Measurements from ENCODE around the gene MADCAM1. TPM values are rescaled to one million over a fixed set of nuclear protein-coding genes. Genes with fewer than 3 reads are reported as not detected.

The MADCAM1 gene
- total and polyA plus RNA-seq, 7 donors: 0.08 to 1.8 (median 0.33) TPM

DNA sequence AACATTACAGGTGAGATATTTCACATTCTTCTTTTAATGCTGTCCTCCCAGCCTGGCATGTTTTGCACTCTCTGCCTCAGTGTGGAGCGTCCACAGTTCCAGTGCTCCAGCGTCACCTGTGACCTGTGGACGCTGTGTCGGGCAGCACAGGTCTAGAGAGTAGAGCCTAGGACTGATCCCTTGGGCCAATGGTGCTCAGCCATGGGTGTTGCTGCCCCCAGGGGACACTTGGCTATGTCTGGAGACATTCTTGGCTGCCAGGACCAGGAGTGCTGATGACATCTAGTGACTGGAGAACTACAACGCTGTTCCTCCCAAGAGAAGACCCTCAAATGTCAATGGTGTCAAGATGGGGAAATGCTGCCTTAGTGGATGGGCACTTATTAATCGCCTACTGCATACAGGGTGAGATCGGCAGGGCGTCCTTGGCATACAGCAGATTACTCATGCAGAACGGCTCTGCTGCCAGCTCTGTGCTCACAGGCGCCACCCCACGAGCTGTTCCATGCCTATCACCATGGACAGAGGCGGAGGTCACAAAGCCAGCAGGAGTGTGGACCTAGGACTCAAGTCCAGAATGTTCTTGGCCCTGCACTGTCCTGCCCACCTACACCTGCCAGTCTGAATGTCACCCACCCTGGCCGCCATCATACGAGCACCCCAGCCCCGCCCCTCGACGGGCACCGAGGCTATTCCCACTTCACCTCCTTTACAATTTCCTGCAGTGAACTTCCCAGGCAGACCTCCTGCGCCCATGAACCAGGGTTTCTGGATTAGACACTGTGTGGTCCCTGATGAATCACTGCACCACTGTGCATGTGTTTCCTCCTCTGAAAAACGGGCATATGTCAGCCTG is 13.9 kb upstream of the MADCAM1 start:
- Histone ChIP-seq H3K4me1 (no peaks in the 10 kb centered on the region), H3K4me3 (no peak overlapping the region), H3K9me3 (no peaks in the 10 kb centered on the region), H3K27ac (no peak overlapping the region), H3K36me3 (ENCODE audit: insufficient read depth in 1 of 2, low read depth in 1 of 2) (no peaks in the 10 kb centered on the region), H3K27me3 (ENCODE audit: insufficient read depth in 3 of 3, low read length in 2 of 3) (peaks cover 0 to 22% (median 2%) of the 10 kb centered on the region in 3 donors)
- TF ChIP-seq, protein P1, sequence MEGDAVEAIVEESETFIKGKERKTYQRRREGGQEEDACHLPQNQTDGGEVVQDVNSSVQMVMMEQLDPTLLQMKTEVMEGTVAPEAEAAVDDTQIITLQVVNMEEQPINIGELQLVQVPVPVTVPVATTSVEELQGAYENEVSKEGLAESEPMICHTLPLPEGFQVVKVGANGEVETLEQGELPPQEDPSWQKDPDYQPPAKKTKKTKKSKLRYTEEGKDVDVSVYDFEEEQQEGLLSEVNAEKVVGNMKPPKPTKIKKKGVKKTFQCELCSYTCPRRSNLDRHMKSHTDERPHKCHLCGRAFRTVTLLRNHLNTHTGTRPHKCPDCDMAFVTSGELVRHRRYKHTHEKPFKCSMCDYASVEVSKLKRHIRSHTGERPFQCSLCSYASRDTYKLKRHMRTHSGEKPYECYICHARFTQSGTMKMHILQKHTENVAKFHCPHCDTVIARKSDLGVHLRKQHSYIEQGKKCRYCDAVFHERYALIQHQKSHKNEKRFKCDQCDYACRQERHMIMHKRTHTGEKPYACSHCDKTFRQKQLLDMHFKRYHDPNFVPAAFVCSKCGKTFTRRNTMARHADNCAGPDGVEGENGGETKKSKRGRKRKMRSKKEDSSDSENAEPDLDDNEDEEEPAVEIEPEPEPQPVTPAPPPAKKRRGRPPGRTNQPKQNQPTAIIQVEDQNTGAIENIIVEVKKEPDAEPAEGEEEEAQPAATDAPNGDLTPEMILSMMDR (IDR thresholded peaks at IDR 0.05): no peak
- DNase-seq: peak in 1 of 2 donors; percentile 28
- no peak for ATAC-seq
- WGBS, 3 donors: 51 to 59% (median 54%) methylated on average over 19 to 20 of the region's 20 CpGs
- intact Hi-C loops (cut with DNase I): loop anchor here in 1 of 2 donors (10.0 kb wide), 1 partner anchor 98 kb away; no protein-coding TSS in a partner anchor

DNA sequence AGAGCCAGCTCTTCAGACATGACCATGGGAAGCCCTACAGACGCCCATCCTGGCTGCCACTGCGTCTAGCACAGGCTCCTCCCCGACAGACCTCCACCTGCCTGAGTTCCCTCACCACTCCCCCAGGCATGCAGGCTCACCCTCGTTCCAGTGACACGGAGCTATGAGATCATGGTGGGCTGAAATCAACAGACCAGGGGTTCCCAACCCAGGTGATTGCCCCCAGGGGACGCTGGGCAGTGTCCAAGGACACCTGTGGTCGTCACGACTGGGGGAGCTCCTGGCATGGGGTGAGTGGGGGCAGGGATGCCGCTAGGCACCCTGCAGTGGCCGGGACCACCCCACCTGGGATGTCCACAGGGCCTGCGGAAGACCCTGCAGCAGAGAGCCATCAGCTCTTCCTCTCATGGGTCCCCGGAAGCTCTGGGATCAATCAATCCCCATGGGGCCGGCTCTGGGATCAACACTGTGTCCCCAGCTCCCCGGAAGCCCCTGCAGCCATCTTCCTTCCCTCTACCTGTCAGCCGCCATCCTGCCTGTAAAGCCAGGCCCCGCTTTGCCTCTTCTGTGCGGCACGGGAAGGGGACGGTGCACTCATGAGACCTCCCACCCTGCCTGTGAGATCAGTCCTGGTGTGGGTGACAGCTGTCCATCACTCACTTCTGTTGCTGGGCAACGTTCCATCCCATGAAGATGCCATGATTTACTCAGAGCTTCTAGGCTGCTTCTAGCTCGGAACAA is 12.8 kb upstream of the MADCAM1 start:
- H3K36me3 ChIP-seq (ENCODE audit: insufficient read depth in 1 of 2, low read depth in 1 of 2): no peaks in the 10 kb centered on the region
- intact Hi-C loops (cut with DNase I): loop anchor here in 1 of 2 donors (10.0 kb wide), 1 partner anchor 99 kb away; no protein-coding TSS in a partner anchor
- peaks cover 0 to 22% (median 2%) of the 10 kb centered on the region in 3 donors for H3K27me3 ChIP-seq (ENCODE audit: insufficient read depth in 3 of 3, low read length in 2 of 3)
- DNase-seq (peak in 1 of 2 donors; percentile 46), ATAC-seq (no peak)
- TF ChIP-seq, protein P1 (IDR thresholded peaks at IDR 0.05): no peak
- no peaks in the 10 kb centered on the region for H3K4me1 ChIP-seq
- 49 to 60% (median 53%) methylated on average over 18 to 21 of the region's 21 CpGs for WGBS, 3 donors
- no peak overlapping the region for H3K4me3 ChIP-seq
- H3K9me3 ChIP-seq: no peaks in the 10 kb centered on the region
- no peak overlapping the region for H3K27ac ChIP-seq

DNA sequence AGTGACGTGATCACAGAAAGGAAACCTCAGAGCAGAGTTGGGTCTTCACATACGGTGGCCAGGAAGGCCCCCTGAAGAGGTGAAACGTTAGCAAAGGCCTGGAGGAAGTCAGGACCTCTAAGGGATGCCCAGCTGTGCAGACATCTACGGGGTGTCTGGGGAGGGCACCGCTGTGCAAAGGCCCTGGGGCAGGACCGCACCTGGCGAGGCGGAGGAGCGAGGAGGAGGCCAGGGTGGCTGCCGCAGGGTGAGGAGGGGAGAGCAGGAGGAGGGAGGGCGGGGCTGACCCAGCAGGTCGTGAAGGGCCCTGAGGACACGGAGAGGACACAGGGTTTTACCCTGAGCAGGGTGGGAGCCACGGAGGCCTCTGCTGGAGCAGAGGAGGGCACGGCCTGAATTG is 11.8 kb upstream of the MADCAM1 start:
- TF ChIP-seq, protein P1 (IDR thresholded peaks at IDR 0.05): no peak
- Histone ChIP-seq H3K4me1 (no peaks in the 10 kb centered on the region), H3K9me3 (no peaks in the 10 kb centered on the region), H3K36me3 (ENCODE audit: insufficient read depth in 1 of 2, low read depth in 1 of 2) (no peaks in the 10 kb centered on the region), H3K27me3 (ENCODE audit: insufficient read depth in 3 of 3, low read length in 2 of 3) (peaks cover 0 to 22% (median 2%) of the 10 kb centered on the region in 3 donors), H3K27ac (no peak overlapping the region), H3K4me3 (no peak overlapping the region)
- intact Hi-C loops (cut with DNase I): loop anchor here in 1 of 2 donors (10.0 kb wide), 1 partner anchor 100 kb away; no protein-coding TSS in a partner anchor
- DNase-seq: peak in 1 of 2 donors; percentile 48
- WGBS, 3 donors: 63 to 66% (median 64%) methylated on average over 15 of the region's 15 CpGs
- ATAC-seq: no peak

DNA sequence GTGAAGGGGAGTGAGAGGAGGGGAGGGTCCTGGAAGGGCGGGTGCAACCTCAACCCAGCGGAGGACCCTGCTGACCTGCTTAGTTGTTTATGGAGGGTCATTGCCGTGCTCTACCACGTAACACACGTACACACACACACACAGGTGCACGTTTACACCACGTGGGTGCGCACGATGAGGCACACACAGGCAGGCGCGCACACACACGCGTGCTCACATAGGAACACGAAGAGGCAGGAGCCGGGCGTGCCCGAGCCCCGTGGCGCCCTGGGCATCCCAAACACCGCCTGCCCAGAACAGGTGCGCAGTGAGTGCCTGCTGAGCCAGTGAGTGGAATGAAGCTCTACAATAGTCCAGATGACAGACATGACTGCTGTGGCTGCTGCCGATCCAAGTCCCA is 11.2 kb upstream of the MADCAM1 start:
- Histone ChIP-seq H3K27ac (no peak overlapping the region), H3K4me1 (peaks cover 4% of the 10 kb centered on the region), H3K27me3 (ENCODE audit: insufficient read depth in 3 of 3, low read length in 2 of 3) (peaks cover 0 to 22% (median 2%) of the 10 kb centered on the region in 3 donors), H3K9me3 (no peaks in the 10 kb centered on the region), H3K36me3 (ENCODE audit: insufficient read depth in 1 of 2, low read depth in 1 of 2) (no peaks in the 10 kb centered on the region), H3K4me3 (no peak overlapping the region)
- TF ChIP-seq, protein P1 (IDR thresholded peaks at IDR 0.05): no peak
- ATAC-seq: no peak
- intact Hi-C loops (cut with DNase I): loop anchor here in 1 of 2 donors (10.0 kb wide), 1 partner anchor 100 kb away; no protein-coding TSS in a partner anchor
- peak in 1 of 2 donors; percentile 3 for DNase-seq
- 37 to 58% (median 46%) methylated on average over 22 of the region's 22 CpGs for WGBS, 3 donors

Measured in psoas muscle (tissue), 8 donors.